Activated CD4-positive, alpha-beta T cell treated with anti-CD3 and anti-CD28 coated beads, Interleukin-2, amount 50 U/mL, for 1 hour (primary cell): ENCODE data around the gene PLA2G2F.
A peak's percentile ranks its signal among the peaks of the same experiment; 100 is the strongest.

ENCODE experiments used
- DNase-seq: peaks from one replicate; pipeline ENCODE4 v3.0.0-alpha.2; 2020

Gene PLA2G2F

GRCh38 chr1:20143734-20144565 is 4.8 kb downstream of the PLA2G2F start:
- no peak for DNase-seq

GRCh38 chr1:20147846-20148570 is 8.9 kb downstream of the PLA2G2F start:
- DNase-seq, result no peak

GRCh38 chr1:20148571-20149500 is 9.7 kb downstream of the PLA2G2F start:
- no peak for DNase-seq

- no peak for DNase-seq
Observed at GRCh38 chr1:20149601-20150325, 10.6 kb downstream of the PLA2G2F start.

- no peak for DNase-seq
Observed at GRCh38 chr1:20150326-20150705, 11.2 kb downstream of the PLA2G2F start.

GRCh38 chr1:20150969-20151368 is 11.8 kb downstream of the PLA2G2F start:
- DNase-seq, result no peak

- peak; percentile 79 for DNase-seq
Observed at GRCh38 chr1:20151906-20152598, 12.9 kb downstream of the PLA2G2F start.

GRCh38 chr1:20152599-20152930 is 13.4 kb downstream of the PLA2G2F start:
- DNase-seq, result no peak

- DNase-seq, result no peak
Observed at GRCh38 chr1:20153000-20153418, 13.9 kb downstream of the PLA2G2F start.

GRCh38 chr1:20154301-20154831 is 15.2 kb downstream of the PLA2G2F start:
- no peak for DNase-seq

- no peak for DNase-seq
Observed at GRCh38 chr1:20158358-20159070, 19.4 kb downstream of the PLA2G2F start.

- no peak for DNase-seq
Observed at GRCh38 chr1:20160034-20160433, 20.9 kb downstream of the PLA2G2F start.

GRCh38 chr1:20164694-20165202 is 25.6 kb downstream of the PLA2G2F start:
- no peak for DNase-seq

GRCh38 chr1:20165522-20165951 is 26.4 kb downstream of the PLA2G2F start:
- no peak for DNase-seq

- DNase-seq, result no peak
Observed at GRCh38 chr1:20166051-20166450, 26.9 kb downstream of the PLA2G2F start.

- DNase-seq, result no peak
Observed at GRCh38 chr1:20167126-20167525, 28.0 kb downstream of the PLA2G2F start.

- no peak for DNase-seq
Observed at GRCh38 chr1:20168564-20169491, 29.7 kb downstream of the PLA2G2F start.

GRCh38 chr1:20169932-20170331 is 30.8 kb downstream of the PLA2G2F start:
- no peak for DNase-seq

- DNase-seq, result no peak
Observed at GRCh38 chr1:20172033-20172590, 33.0 kb downstream of the PLA2G2F start.
